HUDEP-2 (cell line): ENCODE data around the gene LMBR1L.
A peak's percentile ranks its signal among the peaks of the same experiment; 100 is the strongest.
"Not testable (repeated sequence)": the region's sequence is repeated elsewhere in the genome, so short reads cannot be mapped to it uniquely, and the experiment has no call there.

Experiments used
- DNase-seq, 76 experiments: peaks; one replicate each; lab custom pipeline; 2025; ENCODE audit not compliant: unreplicated experiment in 76 of 76; lab: John Stamatoyannopoulos, UW

Gene LMBR1L, protein sequence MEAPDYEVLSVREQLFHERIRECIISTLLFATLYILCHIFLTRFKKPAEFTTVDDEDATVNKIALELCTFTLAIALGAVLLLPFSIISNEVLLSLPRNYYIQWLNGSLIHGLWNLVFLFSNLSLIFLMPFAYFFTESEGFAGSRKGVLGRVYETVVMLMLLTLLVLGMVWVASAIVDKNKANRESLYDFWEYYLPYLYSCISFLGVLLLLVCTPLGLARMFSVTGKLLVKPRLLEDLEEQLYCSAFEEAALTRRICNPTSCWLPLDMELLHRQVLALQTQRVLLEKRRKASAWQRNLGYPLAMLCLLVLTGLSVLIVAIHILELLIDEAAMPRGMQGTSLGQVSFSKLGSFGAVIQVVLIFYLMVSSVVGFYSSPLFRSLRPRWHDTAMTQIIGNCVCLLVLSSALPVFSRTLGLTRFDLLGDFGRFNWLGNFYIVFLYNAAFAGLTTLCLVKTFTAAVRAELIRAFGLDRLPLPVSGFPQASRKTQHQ

DNA sequence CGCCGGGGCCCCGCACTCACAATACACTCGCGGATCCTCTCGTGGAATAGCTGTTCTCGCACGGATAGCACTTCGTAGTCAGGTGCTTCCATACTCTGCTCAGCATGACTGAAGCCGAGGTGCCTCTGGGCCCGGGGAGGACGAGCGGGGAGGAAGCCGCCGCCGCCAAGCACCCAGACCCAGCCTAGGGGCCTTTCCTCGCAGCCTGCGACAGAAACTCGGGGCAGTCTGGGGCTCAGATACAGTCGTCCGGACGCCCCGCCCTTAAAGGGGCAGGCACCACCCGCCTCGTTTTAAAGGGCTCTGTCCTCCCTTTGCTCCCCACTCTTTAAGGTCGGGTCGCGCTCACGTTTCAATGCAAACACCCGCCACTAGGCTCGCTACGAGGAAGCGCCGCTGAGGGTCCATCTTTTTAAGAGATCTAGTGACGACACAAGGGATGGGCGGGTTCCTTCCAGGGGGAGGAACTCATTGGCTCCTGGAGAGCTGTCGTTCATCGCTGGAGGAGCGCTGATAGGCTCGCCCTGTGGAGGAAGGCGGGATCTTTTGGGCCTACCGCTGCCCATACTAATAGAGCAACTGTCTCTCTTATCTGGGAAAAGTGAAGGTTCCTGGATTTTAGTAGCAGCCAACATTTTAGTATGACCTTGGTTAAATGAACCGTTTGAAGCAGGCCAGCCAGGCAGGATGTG, at the start of gene LMBR1L:
LMBR1L (minus strand) TSS at position 384 of the 692 bp plus-strand sequence; CDS start at position 92, 292 bp downstream.
- peak in 75 of 76 experiments; percentile 41 to 97 (median 94) for DNase-seq

DNA sequence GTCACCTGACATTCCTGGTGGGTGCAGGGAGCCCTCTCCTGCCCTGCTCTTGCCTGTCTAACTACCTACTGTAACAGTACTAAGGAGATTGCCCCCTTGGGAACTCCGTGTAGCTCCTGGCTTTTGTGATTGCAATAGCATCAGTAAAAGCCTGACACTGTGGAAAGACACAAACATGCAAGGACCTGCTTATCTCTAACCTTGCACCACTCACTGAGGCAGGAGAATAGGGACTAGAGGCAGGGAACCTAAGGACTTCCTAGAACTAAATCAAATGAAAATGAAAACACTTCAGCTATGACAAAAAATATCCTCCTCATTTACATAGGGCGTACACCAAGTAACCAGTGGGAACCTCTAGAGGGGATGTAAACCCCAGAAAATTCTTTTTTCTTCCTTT, 49.8 kb upstream of the LMBR1L start:
- DNase-seq = peak in 1 of 76 experiments; percentile 2

DNA sequence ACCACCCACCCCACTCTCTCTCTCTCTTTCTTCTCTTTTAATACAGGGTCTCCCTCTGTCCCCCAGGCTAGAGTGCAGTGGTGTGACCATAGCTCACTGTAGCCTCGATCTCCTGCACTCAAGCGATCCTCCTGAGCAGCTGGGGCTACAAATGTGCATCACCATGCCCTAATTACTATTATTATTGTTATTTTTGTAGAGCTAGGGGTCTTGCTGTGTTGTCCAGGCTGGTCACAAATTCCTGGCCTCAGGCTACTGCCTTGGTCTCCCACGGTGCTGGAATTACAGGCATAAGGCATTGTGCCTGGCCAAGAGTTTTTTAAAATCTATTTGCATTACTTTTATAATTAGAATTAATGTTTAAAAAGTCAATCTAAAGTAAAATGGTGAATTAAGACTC, 43.6 kb upstream of the LMBR1L start:
- DNase-seq = no peak

DNA sequence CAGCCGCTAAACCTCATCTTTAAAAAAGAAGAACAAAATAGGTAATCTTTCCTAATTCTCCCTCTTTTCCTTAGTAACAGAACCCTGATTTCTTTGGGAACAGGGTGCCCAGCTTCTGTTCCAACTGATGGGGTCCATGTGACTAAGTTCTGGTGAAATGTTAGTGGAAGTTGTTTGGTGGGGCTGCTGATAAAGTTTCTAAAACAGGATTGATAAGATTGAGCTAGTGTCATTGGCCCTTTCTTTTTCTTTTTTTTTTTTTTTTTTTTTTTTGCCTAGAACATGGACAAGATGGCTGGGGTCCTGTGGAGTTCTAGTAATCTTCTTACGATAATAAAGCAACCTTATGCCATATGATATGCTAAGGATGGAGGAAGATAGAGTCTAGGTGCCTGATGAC, 36.7 kb upstream of the LMBR1L start:
- DNase-seq = no peak

DNA sequence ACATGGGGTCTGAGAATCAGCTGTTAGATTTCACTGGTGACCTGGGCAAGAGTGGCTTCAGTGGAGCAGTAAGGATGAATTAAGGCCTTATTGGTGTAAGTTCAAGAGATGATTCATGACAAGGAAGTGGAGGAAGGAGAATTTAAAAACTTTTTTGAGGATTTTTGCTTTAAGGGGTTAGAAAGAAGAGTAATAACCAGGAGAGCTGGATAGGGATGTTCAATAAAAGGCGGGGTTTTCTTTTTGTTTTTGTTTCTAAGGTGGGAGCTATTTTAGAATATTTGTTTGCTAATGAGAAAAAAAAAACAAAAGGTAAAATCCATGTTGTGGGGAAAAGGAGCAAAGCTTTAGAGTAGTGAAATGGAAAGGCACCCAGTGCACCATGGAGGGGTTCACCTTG, 35.8 kb upstream of the LMBR1L start:
- DNase-seq = no peak

DNA sequence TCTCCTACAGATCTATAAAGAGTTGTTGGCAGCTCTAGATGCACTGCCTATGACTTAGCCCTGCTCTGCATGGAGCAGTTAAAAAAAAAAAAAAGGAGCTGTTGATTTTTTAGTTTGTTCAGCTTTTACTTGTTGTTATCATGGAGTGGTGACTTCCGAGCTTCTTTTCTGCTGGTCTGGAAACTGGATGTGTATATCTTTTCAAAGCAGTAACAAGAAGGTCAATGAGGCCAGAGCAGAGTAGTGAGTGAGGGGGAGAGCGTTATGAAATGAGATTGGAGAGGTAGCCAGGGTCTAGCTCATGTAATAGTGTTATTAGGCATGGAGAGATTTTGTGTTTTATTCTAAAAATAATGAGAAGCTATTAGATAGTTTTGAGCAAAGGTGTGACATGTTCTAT, 33.7 kb upstream of the LMBR1L start:
- no peak for DNase-seq

DNA sequence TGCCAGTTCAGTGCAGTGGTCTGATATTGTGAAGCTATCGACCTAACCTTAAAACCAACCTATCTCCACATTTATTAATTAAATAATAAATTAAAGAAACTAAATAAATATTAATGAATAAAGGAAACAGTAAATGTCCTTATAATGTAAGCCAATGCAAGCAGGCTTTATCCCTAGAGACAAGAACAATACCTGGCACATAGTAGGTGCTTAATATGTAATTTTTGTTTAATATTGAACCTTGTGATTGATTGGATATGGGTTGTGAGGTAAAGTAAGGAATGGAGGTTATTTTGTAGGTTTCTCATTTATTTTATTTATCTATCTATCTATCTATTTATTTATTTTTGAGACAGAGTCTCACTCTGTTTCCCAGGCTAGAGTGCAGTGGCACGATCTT, 28.4 kb upstream of the LMBR1L start:
- no peak for DNase-seq

DNA sequence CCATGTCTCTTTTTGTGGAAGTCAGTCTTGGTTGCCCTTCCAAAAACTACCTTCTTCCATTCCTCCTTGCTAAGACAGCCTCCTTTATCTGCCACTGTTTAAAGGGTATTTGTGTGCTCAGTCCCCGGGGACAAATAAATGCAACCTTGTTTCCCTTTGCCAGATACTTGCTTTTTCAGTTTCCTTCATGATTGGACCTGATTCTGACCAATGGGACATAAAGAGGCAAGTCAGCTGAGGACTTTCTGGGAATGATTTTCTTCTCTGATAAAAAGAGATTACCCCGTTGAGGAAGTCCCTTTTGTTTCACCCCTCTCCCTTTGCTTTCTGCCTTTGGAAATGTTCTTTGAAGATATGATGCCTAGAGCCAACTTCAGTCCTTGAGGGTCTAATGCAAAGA, 27.9 kb upstream of the LMBR1L start:
- peak in 6 of 76 experiments; percentile 12 to 26 (median 18) for DNase-seq

DNA sequence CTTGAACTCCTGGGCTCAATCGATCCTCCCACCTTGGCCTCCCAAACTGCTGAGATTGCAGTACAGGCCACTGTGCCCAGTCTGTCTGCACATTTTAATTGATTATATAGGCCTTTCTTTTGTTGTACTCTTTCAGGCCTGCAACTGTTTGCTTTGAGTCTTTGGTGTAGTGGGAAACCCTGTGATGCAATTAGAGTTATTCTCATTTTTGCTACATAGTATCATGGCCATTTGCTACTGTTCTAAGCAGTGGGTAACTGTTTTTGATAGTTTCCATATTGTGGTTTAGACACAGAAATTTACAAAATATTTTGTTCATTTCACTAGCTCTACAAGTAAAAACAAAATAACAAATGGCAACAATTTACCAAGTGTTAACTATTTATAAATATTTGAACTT, 26.8 kb upstream of the LMBR1L start:
- no peak for DNase-seq

DNA sequence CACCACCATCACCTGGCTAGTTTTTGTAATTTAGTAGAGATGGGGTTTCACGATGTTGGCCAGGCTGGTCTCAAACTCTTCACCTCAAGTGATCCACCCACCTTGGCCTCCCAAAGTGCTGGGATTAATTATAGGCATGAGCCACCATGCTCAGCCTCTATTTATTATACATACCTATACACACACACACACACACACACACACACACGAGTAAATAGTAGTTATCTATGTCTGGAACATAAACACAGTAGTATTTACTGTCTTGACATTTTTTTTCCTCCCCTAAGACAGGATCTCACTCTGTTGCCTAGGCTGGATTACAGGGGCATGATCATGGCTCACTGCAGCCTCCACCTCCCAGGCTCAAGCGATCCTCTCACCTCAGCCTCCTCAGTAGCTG, 26.4 kb upstream of the LMBR1L start:
- not testable (repeated sequence) for DNase-seq

DNA sequence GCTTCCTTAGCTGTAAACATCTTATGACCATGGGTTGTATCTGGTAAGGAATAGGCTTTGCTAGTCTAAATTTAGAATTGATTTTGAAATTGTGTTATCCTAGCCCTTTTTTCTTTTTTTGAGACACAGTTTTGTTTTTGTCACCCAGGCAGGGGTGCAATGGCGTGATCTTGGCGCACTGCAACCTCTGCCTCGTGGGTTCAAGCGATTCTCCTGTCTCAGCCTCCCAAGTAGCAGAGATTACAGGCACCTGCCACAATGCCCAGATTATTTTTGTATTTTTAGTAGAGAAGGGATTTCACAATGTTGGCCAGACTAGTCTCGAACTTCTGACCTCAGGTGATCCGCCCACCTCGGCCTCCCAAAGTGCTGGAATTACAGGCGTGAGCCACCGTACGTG, 22.9 kb upstream of the LMBR1L start:
- DNase-seq = no peak

DNA sequence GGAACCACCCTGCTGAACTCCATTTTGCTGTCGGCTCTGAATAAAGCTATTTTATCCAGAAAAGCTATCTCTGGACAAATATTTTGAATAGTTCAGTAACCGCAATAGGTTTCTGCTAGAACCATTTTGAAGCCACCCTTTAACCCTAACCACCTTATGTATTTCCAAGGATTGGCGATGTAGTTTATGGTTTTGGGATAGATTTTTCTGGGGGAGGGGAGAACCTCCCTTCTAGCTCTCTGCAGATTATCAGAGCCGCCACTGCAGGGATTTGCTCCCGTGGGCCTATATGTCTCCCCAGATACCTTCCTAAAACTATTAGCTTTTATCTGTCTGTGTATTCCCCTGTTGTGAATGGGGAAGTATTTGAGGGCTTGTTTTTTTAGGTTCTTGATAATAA, 22.4 kb upstream of the LMBR1L start:
- DNase-seq = no peak

DNA sequence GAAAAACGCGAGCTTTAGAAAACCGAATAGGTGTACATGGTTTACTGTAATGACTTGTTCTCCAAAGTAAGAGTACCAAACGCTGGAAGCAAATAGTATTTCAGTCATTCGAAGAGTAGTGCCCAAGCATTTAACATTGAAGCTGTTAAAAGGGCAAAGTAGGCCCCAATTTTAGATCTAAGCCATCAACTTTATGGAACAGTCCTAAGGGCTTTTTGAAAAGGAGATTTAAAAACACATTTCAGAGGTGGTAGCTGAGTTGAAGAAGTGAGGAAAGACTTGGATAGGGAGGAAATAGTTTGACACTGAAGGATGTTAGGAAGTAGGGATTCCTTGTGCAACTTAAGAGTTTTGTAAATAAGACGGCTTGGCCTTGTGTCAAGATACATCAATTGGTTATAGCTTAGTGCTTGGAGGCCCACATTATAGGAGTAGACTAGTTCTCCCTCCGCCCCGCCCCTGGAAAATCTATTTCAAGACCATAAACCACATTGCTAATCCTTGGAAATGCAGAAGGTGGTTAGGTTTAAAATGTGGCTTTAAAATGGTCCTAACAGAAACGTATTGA, 21.3 kb upstream of the LMBR1L start:
- DNase-seq = peak in 9 of 76 experiments; percentile 3 to 58 (median 29)

DNA sequence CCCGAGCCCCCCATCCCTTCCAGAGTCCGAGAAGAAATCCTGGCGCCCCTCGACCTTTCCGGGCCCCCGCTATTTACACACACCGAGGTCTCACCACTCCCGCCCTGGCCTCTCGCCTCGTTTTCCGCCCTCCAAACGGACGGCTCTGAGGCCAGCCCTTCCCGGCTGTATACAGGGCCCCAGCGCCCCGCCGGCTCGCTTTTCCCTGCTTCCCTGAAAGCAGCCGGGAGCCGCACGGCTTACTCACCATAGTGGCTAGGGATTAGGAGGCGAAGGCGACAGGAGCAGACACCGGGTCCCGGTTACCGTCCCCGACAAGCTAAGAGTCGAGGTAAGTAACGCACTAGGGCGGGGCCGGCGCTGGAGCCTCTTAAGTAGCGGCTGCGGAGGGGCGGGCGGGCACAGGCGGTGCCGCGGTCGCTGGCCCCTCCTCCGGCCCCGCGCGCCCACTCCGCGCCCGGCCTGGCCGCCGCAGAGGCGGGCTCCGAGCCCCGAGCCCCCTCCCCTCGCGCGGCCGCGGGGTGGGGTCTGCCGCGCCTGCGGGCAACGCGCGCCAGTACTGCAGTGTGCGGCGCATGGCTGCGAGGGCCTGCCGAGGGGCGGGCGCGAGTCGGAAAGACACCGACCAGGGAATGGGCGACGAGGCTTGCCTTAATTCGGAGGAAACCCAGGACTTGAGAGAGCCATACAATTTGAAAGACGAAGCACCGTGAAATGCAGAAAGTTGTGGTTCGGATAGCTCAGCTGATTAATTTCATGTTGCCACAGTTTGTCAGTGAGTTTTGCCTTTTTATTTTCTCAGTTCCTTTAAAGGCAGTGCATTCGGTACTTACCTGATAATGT, 20.6 kb upstream of the LMBR1L start, which contains the start of gene TUBA1B:
TUBA1B (minus strand) TSS at position 345 of the 843 bp plus-strand sequence; CDS start at position 250, 95 bp downstream.
- DNase-seq = peak in 75 of 76 experiments; percentile 13 to 91 (median 79)

DNA sequence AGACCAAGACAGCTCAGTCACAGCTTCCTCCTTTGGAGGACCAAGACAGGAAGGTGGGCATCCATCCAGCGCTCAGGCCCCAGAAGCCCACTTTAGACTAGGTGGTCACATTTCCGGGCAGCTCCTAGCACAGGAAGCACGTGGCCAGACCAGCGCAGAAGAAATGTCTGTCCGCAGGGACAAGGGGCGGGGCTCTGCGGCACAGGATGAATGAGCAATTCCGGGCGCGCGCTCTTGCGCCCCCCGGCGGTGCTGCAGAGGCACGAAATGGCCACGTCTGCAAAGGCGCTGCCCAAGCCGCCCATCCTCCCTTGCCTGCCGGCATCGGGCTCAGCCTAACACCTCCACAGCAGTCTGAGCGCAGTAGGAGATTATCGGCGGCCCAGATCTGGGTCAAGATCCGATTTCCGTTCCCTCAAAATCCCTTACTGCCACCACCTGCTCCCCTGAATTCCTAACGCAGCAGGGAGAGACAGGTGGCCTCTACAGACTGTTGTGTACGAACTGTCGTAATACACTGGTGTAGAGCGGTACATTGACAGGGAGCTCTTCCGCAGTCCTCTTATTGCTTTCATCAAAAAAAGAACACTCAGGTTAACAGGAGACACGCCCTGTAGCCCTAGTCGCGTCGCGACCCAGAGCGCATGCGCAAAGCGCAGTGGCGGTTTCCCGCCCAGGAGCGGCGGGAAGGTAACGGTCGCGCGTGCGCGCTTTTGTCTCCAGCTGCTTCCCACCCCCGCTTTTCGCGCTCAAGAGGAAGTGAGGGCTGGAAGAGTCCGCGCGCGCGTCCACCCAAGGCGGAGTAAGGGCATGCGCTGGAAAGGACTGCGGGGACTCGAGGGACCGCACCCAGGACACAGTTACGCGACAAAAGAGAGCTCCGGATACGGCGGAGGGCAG, 19.8 kb upstream of the LMBR1L start:
- DNase-seq = peak in 74 of 76 experiments; percentile 41 to 94 (median 84)

DNA sequence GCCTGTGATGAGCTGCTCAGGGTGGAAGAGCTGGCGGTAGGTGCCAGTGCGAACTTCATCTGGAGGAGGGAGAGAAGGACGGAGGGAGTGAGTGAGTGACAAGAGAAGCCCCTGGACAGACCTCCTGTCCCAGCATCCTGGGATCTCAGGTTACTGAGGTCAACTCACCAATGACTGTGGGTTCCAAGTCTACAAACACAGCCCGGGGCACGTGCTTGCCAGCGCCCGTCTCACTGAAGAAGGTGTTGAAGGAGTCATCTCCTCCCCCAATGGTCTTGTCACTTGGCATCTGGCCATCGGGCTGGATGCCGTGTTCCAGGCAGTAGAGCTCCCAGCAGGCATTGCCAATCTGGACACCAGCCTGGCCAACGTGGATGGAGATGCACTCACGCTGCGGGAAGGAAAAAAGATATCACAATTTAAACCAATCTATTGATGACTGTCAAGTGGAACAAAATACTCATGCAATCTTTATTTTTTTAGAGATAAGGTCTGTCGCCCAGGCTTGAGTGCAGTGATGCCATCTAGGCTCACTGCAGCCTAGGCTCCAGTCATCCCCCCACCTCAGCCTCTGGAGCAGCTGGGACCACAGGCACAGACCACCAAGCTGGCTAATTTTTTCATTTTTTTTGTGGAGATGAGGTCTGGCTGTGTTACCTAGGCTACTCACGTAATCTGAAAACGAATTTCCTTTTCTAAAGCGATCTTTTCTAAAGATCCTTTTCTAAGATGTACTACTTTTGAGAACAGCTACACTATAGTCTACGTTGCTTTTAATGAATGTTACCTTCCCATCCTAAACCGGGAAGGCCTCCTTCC, 18.9 kb upstream of the LMBR1L start:
- peak in 1 of 76 experiments; percentile 6 for DNase-seq

DNA sequence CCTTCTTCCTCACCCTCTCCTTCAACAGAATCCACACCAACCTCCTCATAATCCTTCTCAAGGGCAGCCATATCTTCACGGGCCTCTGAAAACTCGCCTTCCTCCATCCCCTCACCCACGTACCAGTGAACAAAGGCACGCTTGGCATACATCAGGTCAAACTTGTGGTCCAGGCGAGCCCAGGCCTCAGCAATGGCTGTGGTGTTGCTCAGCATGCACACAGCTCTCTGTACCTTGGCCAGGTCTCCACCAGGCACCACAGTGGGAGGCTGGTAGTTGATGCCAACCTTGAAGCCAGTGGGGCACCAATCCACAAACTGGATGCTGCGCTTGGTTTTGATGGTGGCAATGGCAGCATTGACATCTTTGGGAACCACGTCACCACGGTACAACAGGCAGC, 17.3 kb upstream of the LMBR1L start:
- DNase-seq = not testable (repeated sequence)
